Fibroblast of skin of left quadriceps (primary cell): ENCODE results near the gene MRPL23.
"Not testable (repeated sequence)": the region's sequence is repeated elsewhere in the genome, so short reads cannot be mapped to it uniquely, and the experiment has no call there.

Experiments used
- DNase-seq, 2 experiments: peaks; one replicate each; pipeline ENCODE4 v3.0.0-alpha.2; 2013; ENCODE audit warnings: low read depth in 2 of 2

MRPL23 gene

DNA sequence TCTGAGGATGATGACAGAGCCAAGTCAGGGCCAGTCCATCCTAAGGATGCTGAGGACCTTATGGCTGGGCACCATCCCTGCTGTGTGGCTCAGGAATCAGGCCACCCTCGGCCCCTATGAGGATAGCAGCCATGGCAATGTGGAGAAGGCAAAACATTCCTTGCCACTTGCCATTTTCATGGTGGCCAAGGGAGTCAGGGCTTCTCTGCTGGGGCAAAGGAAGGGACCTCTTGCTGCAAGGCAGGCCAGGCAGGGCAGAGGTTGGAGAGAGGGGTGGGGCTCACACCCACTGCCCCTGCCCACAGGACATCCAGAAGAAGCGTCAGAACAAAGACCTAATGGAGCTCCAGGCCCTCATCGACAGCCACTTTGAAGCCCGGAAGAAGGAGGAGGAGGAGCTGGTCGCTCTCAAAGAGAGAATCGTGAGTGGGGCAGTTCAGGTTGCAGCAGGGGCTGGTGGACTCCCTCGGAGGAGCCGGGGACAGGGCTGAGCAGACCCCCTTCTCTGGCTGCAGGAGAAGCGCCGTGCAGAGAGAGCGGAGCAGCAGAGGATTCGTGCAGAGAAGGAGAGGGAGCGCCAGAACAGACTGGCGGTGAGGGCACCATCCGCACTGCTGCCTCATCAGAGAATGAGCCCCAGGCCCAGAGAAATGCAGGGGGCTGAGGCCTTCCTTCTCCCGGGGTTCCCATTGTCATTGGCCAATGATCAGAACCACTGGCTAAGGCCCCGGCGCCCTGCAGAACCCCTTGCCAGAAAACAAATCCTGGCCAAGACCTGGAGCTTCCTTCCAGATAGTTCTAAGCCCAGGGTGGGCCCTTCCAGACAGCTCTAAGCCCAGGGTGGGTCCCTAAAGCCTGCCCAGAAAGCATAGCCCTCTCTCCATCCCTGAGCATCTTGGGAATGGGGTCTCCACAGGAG, 13.5 kb upstream of the MRPL23 start:
- no peak for DNase-seq

DNA sequence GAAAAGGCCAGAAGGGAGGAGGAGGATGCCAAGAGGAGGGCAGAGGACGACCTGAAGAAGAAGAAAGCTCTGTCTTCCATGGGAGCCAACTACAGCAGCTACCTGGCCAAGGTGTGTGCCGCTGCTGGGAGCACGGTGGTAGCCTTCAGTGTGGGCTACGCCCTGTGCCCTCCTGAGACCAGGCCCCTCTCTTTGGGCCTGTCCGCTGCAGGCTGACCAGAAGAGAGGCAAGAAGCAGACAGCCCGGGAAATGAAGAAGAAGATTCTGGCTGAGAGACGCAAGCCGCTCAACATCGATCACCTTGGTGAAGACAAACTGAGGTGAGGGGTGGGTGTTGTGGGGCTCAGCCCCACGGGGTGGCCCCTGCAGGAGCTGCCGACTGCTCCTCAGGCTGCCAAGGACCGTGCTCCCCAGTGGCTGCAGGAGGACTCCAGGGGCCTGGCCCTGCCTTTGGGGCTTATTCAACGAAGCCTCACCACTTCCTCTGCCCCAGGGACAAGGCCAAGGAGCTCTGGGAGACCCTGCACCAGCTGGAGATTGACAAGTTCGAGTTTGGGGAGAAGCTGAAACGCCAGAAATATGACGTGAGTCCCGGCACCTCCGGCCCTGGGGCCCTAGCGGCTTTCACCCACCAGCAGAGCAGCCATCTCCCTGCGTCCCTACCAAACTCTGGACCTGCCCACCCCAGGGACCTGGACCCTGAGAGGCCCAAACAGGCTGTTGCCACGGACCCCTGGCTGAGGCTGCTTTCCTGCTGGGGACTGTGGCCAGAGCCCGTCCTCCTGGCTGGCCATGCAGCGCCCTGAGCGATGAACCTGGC, 12.6 kb upstream of the MRPL23 start:
- no peak for DNase-seq

DNA sequence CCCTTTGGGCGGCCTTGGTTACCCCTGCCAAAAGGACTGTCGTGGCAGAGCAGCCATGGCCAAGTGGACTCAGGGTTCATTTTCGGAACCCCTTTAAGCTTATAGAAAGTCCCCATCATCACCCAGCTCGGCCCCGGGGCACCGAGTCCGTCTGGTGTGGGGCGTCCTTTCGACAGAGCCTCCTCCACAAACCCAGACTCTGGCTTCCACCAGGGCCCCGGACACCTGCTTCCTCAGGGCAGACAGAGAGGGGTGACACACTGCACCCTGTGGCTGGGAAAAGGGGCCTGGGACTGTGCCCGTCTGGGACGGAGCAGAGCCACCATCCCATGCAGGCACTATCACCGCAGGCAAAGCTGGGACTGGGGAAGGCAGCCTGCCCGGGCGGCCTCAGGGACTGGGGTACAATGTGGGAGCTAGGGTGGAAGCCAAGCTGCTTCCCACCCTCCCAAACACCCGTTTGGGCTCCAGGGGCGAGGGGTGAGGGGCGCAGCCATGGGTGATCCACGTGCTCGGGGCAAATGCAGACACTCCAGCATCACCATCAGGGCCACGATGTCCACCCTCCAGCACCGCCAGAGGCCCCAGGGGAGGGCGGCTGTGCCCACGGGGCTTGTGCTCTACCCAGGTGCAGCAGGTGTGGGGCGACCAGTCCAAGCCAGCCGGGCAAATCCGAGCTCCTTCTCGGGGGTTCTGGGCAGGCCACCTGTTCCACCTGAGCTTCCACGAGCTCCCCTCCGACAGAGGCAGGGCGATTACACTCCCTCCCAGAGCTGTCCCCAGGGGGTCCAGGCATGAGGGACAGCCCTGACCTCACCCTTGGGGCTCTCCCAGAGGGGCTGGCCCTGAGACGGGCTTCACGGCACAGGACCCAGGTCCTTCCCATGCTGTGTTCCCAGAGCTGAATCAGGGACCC, 11.7 kb upstream of the MRPL23 start:
- DNase-seq: no peak

DNA sequence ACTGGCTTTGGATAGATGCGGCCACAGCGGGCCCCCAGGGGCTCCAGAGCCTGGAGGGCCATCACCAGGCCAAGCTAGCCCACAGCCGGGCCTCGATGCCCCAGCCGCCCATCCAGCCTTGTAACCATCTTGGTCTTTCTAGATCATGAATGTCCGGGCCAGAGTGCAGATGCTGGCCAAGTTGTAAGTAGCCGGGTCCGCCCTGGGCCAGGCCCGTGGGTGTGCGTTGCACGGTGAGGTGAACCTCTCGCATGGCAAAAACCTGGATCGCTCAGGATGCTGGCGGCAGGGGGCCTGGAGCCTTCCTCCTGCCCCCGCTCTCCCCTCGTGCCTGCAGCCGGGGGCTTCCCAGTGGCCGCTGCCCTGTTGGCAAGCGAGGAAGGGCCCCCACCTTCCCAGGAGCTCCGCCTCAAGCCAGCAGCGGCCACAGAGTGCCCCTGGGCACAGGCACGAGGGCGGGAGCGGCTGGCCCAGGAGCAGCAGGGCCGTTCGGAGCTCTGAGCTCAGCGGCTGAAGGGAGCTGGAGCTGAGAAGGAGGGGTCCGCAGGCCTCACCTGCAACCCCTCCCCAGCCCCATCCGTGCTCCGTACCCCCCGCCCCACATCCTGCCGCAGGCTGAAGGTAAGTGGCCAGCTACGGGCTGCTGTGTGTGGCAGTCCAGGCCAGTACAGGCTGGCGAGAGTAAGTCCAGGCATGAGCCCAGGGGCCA, 10.9 kb upstream of the MRPL23 start:
- DNase-seq: no peak

DNA sequence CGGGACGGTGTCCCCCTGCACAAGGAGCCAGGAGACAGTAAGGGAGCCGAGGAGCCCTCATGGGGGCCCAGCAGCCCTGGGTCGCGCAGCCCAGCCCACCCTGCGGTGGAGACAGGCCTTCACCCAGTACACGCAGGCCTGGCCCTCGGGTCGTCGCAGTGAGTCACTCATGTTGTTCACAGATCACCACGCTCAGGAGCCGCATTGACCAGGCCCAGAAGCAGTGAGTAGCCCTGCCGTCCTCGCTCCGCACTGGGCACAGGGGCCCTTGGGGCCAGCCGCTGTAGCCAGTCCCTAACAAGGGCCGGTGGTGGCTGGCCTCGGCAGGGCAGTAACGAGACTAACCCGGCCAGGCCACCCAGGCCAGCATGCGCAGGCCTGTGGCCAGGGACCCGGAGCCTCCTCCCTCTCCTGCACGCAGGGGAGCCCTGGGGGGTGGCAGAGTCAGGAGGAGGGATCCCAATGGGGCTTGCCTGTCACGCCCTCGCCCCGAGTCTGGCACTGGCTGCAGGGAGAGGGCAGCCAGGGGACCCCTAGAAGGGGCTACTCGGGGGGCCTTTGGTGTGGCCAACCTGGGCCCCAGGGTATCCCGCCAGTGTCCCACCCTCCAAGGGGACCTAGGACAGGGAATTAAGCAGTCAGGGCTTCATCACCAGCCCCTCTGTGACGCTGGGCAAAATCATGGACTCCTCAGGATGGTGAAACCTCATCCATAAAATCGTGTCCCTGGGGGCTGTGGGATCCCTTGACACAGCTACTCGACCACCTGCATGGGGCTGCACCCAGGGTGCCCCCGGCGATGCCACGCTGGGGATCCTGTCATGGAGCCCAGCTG, 10.1 kb upstream of the MRPL23 start:
- no peak for DNase-seq

DNA sequence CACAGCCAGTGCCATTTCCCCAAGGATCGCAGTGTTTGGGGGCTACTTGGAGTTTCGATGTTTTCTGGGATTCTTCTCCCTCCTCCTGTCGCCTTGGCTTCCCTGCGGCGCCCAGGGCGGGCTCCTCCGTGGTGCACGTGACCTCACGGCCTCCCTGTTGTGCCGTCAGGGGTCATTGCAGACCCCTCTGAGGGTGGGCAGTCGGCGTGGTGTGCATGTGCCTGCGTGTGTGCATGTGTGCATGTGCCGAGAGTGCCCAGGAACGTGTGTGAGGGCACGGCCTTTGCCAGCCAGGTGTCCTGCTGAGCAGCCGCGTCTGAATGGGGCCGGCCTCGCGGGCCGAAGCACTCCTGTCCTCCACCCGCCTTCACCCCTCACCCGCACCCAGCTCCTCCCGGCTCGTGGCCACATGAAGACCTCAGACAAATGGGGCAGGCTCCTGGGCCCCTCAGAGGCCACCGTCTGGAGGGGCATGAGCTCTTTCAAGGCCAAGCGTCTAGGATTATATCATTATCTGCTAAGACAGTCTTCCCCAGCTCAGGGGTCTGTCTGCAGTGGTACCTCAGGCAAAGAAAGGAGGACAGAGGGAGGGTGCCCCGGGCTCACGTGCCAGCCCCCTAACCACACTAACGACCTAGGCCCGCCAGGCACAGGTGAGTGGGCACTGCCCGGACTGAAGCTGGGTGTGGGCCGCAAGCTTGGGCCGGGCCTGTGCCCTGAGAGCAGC, 9.4 kb upstream of the MRPL23 start:
- no peak for DNase-seq

DNA sequence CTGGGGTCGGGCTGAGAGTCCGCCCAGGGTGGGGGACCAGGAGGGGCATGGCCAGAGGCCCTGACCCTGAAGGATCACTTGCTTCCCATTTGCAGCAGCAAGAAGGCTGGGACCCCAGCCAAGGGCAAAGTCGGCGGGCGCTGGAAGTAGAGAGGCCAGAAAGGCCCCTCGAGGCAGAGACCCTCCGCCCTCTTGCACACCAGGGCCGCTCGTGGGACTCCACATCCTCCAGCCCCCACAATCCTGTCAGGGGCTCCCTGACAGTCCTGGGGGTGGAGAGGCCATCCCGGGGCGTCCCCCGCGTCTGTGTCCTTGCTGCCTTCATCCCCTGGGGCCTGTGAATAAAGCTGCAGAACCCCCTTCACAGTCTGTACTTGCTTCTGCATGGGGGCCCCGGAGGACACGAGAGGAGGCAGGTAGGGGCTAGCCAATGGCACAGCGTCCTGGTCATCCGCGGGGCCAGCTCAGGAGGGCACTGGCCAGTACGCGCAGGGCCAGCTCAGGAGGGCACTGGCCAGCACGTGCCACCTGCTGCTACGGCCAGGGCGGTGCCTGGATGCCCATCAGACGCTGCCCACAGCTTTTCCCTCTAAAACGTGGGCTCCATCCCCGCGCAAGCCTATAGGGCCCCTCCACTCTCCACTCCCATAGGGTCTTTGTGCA, 8.7 kb upstream of the MRPL23 start:
- DNase-seq: no peak

DNA sequence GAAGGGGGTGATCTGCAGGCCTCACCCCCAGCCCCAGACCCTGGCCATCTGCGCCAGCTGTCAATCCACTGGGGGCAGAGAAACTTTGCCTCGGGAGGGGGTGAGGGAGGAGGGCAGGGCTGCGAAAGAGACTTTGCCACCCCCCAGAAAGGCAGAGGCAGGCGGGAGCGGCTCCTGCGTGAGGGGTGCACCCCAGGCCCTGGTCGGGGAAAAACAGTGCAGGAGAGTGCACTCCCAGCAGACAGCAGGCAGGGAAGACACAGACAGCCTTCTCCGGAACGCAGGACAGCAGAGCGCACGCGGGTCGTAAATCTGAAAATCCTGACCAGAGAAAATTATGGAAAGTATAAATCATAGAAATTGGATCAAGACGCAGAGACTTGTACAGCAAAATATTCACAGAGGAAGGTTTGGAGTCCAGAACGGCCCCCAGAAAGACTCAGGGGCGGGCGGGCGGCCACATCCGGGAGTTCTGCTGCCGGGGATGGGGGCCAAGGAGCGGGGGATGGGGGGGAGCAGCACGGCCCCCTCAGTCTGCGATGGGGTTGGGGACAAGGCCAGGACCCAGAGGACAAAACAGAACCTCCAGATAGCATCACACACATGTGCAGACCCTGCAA, 8.0 kb upstream of the MRPL23 start:
- DNase-seq: no peak

DNA sequence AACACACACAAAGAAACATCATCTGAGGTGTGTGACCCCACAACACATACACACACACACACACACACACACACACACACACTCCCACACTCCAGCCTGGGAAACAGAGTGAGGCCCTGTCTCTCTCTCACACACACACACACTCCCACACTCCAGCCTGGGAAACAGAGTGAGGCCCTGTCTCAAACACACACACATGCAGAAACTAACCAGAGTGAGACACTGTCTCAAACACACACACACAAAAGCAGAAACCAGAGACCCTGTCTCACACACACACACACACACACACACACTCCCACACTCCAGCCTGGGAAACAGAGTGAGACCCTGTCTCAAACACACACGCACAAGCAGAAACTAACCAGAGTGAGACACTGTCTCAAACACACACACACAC, 7.3 kb upstream of the MRPL23 start:
- DNase-seq: not testable (repeated sequence)

DNA sequence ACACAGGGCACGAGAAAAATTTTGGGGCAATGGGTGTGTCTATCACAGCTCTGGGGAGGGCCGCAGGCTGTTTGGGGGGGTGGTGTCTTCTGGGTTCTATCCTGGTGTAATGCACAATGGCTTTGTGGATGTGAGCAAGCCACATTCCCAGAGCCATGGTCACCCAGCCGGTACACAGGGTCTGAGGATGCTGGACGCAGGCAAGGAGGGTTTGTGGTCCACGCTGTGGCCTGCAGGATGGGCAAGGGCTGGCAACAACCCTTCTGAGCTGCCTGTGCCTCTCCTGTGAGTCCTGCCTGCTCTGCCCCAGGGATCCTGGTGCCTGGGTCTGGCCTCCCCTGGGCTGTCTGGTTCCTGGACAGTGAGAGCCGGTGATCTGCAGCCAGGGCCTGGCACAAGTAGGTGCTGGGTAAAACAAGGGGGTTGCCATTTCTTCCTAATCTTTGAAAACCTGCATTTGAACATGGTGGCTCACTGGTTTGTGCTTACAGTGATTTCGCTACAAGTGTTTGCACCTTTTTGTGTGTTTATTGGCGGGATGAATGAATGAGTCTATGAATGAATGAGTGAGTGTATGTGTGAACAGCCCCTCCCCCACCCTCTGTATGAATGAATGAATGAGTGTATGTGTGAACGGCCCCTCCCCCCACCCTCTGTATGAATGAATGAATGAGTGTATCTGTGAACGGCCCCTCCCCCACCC, 4.4 kb upstream of the MRPL23 start:
- no peak for DNase-seq

DNA sequence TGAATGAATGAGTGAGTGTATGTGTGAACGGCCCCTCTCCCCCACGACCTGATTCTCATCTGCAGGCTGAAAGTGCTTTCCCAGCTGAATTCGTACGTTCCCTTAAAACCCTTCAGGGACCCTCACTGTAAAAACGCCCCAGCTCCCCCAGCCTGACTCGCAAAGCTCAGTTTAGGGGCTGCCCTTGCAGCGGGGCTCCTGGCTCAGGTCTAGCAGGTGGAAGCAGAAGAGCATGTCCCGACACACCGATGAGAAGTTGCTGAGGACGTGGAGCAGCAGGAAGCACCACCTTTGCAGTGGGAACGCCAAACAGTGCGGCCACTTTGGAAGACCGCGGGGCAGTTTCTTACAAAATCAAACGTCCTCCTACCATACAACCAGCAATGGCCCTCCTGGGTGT, 3.6 kb upstream of the MRPL23 start:
- DNase-seq: no peak

DNA sequence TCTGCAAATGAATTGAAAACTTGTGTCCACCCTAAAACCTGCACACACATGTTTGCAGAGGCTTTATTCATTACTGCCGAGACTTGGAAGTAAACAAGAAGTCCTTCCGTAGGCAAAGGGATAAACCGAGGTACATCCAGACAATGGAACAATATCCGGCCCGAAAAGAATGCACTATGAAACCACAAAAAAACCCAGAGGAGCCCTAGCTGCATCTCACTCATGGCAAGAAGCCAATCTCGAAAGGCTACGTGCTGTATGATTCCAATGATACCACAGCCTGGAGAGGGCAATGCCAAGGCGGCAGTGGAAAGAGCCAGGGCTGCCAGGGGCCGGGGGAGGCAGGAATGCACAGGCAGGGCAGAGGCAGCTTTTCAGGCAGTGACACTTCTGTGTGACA, 3.2 kb upstream of the MRPL23 start:
- DNase-seq: peak in 1 of 2 experiments; percentile 32

DNA sequence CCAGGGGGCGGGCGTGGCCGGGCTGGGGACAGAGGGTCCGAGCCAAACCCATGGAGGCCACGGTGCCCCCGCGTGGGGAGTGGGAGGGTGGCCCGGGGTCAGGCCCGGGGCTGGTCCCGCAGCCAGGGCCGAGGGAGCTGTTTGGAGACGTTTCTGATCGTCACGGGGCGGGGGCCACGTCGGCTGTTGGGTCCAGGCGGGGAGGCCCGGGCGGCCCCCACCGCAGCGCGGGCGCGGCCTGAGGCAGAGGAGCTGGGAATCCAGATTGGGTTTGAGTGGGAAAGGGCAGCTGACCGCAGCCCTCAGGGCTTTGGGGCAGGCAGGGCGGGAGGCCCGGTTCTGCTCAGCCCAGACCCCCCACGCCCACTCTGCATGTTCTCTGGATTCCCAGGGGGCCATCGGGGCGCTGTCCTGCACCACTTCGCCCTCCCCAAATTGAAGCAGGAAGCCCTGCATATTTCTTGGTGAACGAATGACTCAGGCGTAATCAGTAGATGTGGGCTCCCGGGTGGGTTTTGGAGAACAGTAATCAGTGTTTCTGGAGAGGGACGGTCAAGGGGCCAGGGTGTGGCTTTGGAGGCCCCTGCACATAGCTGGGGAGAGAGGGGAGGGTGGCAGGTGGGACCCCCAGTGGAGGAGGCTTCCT, 583 bp downstream of the MRPL23 start:
- no peak for DNase-seq

DNA sequence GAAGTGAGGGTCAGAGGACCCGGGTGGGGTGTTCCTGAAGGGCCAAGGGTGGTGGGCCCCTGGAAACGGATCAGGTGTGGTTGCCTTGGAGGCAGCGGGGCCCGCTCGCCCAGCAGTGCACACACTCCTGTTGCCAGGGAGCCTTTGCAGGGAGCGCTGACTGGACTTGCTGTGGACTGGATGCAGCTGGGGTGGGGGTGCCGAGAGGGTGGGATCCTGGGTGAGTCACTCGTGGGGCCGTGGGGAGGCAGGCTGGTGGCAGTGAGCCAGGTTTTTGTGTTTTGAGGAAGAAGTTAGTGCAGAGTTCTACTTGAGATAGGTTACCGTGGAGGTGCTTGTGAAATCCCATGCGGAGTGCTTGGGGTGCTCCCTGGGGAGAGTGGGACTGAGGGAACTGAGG, 1.3 kb downstream of the MRPL23 start:
- no peak for DNase-seq

DNA sequence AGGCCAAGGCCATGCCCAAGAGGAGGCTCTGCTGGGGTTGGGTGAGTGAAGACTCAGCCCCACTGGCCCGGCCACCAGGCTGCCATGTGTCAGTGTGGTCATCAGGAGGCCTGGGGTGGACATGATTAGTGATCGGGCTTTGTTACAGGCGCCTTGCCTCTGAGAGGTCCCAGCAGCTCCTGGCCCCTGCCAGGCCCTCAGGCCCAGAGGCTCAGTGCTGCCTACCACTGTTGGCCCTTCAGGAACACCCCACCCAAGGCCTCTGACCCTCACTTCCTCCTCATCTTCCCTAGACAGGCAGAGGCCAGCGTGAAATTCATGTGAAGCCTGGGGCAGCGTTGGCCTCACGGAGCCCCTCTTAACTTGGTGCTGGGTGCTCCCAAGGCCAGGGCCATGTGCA, 2.2 kb downstream of the MRPL23 start:
- DNase-seq: no peak

DNA sequence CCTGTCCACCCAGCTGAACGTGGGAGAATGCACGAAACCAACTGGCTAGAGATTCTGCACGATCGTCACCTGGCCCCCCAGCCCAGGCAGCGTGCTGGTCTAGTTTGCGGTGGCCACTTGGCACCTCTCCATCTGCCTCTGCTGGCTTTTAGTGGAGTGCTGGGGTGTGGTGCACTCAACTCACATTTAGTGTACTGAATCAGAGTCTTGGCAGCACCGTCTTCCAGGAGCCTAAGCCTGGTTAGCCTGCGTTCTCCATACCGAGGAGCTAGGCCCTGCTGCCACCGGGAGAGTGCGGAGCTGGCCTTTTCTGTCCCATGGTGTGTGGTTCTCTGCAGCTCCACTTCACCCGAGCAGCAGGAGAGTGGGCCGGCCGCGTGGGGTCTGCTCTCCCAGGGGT, 2.8 kb downstream of the MRPL23 start:
- DNase-seq: no peak

DNA sequence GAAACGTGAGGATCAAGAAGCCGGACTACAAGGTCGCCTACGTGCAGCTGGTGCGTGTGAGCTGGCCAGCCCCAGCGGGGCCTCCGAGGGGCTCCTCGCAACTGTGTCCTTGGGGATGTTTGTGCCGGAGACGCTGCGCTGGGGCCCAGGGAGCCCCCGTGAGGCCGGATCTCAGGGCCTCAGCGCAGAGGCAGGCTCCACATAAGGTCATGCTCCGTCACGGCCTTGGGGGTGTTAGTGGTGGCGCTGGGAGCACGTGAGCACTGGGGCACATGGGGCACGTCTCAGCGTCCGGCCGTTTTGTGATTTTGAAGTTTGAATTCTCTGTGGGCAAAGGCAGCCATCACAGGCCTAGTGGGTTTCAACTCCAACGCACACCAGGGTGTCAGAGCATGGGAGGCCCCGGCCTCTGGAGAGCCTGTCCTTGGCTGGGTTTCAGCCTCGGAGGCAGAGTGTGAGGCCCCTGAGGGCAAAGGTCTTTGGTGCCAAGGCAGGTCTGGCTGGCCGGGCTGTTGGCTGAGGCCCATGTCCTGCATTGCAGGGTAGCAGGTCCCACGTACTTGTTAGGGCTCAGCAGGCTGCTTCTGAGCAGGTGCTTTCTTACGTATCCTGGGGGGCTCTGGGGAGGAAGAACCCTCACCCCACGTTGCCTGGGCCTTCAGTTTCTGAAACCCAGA, 5.8 kb downstream of the MRPL23 start:
- DNase-seq: no peak
